ENCODE measurements around the gene BPIFB6. TPM values are rescaled to one million over a fixed set of nuclear protein-coding genes. Genes with fewer than 3 reads are reported as not detected.

The BPIFB6 gene
- total RNA-seq, 1 donor from 2014 or later = not detected

DNA sequence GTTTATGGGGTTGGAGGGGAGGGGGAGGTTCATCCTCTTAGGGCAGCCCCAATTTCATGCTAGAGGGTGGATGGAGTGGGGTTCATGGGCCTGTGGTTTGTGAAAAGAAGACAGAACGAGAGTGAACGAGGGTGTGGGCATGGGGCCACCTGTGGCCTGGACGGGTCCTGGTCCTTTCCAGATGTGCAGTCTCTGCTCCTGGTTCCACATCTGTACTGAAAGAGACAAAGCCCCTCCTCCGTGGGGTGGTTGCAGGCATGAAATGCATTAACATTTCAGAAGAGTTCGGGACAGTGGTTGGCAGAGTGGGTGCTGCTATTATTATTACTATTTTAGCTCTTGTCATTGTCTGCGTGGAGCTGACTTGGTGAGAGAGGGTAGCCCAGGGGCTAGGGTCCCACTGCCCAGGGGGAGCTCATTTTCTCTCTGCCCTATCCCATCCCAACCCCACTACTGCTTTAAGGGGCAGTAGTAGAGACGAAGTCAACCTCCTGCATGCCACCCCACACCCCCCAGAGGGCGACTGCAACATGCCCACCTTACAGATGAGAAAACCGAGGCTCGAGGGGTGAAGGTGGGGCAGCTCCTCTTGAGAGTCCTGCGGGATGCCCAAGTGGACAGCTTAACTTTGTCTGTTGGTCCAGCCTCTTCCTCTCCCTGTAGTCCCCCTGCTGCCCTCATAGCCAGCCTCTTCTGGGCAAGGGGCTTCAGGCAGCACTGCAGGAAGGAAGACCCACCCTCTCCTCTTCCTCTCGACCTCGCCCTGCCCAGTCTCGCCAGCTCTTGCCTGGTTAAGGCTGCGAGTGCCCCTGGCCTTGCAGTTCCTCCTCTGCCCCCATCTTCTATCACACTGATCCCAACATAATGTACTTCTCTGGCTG lies 15.5 kb upstream of the BPIFB6 start:
- no peaks in the 10 kb centered on the region for H3K36me3 Mint-ChIP-seq (ENCODE audit: low read depth)
- no peaks in the 10 kb centered on the region for H3K4me1 Mint-ChIP-seq (ENCODE audit: low read depth)
- no peak overlapping the region for H3K4me3 Mint-ChIP-seq (ENCODE audit: unreplicated experiment)
- H3K27me3 Mint-ChIP-seq (ENCODE audit: low read depth) = peaks cover 67% of the 10 kb centered on the region
- no peak overlapping the region for H3K27ac Mint-ChIP-seq (ENCODE audit: unreplicated experiment)
- H3K9me3 Mint-ChIP-seq (ENCODE audit: low read depth) = no peaks in the 10 kb centered on the region
- no peak for DNase-seq (ENCODE audit: low spot score)
- TF ChIP-seq, protein P1, sequence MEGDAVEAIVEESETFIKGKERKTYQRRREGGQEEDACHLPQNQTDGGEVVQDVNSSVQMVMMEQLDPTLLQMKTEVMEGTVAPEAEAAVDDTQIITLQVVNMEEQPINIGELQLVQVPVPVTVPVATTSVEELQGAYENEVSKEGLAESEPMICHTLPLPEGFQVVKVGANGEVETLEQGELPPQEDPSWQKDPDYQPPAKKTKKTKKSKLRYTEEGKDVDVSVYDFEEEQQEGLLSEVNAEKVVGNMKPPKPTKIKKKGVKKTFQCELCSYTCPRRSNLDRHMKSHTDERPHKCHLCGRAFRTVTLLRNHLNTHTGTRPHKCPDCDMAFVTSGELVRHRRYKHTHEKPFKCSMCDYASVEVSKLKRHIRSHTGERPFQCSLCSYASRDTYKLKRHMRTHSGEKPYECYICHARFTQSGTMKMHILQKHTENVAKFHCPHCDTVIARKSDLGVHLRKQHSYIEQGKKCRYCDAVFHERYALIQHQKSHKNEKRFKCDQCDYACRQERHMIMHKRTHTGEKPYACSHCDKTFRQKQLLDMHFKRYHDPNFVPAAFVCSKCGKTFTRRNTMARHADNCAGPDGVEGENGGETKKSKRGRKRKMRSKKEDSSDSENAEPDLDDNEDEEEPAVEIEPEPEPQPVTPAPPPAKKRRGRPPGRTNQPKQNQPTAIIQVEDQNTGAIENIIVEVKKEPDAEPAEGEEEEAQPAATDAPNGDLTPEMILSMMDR (IDR thresholded peaks at IDR 0.05) = no peak

DNA sequence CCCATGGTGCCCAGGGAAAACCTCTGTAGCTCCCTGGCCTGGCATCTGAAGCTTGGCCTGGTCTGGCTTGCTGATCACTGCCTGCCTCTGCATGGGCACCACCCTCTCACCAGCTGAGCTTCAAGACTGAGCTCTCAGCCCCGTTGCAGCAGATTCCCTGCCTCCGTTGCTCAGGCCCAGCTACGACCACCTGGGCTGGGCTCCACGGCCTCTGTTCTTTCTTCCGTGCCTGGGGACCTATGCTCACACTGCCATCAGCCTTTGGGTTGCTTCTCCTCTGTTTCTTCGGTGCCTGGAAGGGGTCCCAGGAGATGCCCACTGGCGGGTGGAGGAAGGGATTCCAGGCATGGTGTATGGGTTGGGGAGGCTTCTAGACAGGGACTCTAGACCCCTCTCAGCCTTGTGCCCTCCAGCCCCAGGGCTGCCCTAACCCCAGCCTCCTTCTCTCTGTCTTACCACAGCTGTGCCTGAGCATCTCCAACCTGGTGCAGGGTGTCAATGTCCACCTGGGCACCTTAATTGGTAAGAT lies 14.8 kb upstream of the BPIFB6 start:
- Mint-ChIP-seq H3K27me3 (ENCODE audit: low read depth) (peaks cover 67% of the 10 kb centered on the region), H3K4me3 (ENCODE audit: unreplicated experiment) (no peak overlapping the region), H3K36me3 (ENCODE audit: low read depth) (no peaks in the 10 kb centered on the region), H3K4me1 (ENCODE audit: low read depth) (no peaks in the 10 kb centered on the region), H3K9me3 (ENCODE audit: low read depth) (no peaks in the 10 kb centered on the region), H3K27ac (ENCODE audit: unreplicated experiment) (no peak overlapping the region)
- DNase-seq (ENCODE audit: low spot score) = no peak
- TF ChIP-seq, protein P1 (IDR thresholded peaks at IDR 0.05) = no peak

DNA sequence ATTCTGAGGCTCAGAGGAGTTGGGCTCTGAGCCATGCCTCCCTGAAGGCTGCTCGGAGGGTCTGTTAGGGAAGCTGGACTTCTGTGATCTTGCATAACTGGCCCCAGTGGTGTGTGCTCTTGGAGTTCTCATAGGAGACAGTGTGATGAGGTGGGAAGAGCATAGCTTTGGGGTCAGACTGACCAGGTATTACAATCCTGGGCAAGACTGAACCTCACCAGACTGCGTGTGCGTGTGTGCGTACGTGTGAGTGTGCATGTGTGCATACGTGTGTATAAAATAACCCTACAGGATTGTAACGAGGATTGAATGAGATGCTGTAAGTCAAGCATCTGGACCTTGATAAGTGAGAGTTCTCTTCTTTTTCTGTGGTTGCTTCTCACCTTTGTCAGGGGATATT lies 13.9 kb upstream of the BPIFB6 start:
- TF ChIP-seq, protein P1 (IDR thresholded peaks at IDR 0.05) = no peak
- no peak overlapping the region for H3K27ac Mint-ChIP-seq (ENCODE audit: unreplicated experiment)
- no peak for DNase-seq (ENCODE audit: low spot score)
- H3K4me3 Mint-ChIP-seq (ENCODE audit: unreplicated experiment) = no peak overlapping the region
- H3K27me3 Mint-ChIP-seq (ENCODE audit: low read depth) = peaks cover 65% of the 10 kb centered on the region
- no peaks in the 10 kb centered on the region for H3K36me3 Mint-ChIP-seq (ENCODE audit: low read depth)
- H3K9me3 Mint-ChIP-seq (ENCODE audit: low read depth) = no peaks in the 10 kb centered on the region
- H3K4me1 Mint-ChIP-seq (ENCODE audit: low read depth) = no peaks in the 10 kb centered on the region

DNA sequence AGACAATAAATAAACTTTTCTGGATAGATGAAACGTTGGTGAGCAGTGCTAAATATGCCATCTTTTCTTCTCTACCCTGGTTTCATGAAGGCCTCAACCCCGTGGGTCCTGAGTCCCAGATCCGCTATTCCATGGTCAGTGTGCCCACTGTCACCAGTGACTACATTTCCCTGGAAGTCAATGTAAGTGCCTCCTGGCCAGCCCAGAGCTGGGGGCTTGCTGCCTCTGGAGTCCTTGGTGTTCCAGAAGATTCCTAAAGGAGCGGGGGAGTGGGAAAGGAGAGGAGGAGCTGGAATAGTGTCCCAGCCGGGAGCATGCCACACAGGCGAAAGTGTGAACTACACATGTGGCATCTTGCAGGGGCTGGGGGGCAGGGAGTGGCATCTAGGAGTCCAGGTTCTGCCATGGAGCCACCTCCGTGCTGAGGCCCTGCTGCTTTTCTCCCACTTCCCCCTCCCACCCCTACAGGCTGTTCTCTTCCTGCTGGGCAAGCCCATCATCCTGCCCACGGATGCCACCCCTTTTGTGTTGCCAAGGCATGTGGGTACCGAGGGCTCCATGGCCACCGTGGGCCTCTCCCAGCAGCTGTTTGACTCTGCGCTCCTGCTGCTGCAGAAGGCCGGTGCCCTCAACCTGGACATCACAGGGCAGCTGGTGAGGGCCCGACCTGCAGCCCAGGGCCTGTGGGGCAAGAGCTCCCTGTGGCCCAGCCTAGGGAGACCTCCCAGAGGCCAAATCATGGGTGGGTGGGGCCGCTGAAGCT lies 13.1 kb upstream of the BPIFB6 start:
- H3K27me3 Mint-ChIP-seq (ENCODE audit: low read depth) = peaks cover 62% of the 10 kb centered on the region
- DNase-seq (ENCODE audit: low spot score) = peak; percentile 83
- H3K4me1 Mint-ChIP-seq (ENCODE audit: low read depth) = no peaks in the 10 kb centered on the region
- H3K36me3 Mint-ChIP-seq (ENCODE audit: low read depth) = no peaks in the 10 kb centered on the region
- H3K9me3 Mint-ChIP-seq (ENCODE audit: low read depth) = no peaks in the 10 kb centered on the region
- H3K4me3 Mint-ChIP-seq (ENCODE audit: unreplicated experiment) = no peak overlapping the region
- no peak overlapping the region for H3K27ac Mint-ChIP-seq (ENCODE audit: unreplicated experiment)
- TF ChIP-seq, protein P1 (IDR thresholded peaks at IDR 0.05) = no peak

All from chondrocyte (in vitro differentiated cells).